A549 (cell line): ENCODE data around the gene NCAPD2. TPM values are rescaled to one million over a fixed set of nuclear protein-coding genes. Genes with fewer than 3 reads are reported as not detected.

ENCODE experiments used
- ATAC-seq, 2 experiments: fragments of 200-7000 bp in 1 of 2; fragments of >200 bp in 1 of 2; cut with Nextera tagmentation in 1 of 2; cut with Tn5 transposase in 1 of 2; 3 replicates each; pipeline versions ENCODE4 v1.8.0 to v1.9.1; 2018 to 2020; ENCODE audit warnings: mild to moderate bottlenecking in 1 of 2, moderate library complexity in 1 of 2
- CTCF ChIA-PET: fragments of 300-600 bp; sonication (Branson Sonifier 250); formaldehyde crosslinking; extraction: SDS; loops from one replicate; lab custom pipeline; 2021; ENCODE audit warnings: antibody characterized with exemption, inconsistent platforms; lab: Yijun Ruan, JAX
- POLR2A ChIA-PET: fragments of 350-600 bp; formaldehyde crosslinking; extraction: SDS; loops from one replicate; lab custom pipeline; 2021; ENCODE audit warnings: antibody characterized with exemption, inconsistent platforms; lab: Yijun Ruan, JAX
- DNase-seq, 2 experiments: peaks; one replicate each; pipeline versions ENCODE4 v3.0.0 to v3.0.0-alpha.2; 2011 to 2016; ENCODE audit warnings: low read depth in 1 of 2, low spot score in 1 of 2
- FAIRE-seq: peaks from 2 replicates; lab custom pipeline; 2011; peaks lifted over from hg19 to GRCh38; lab: Jason Lieb, UNC
- H3K27ac ChIP-seq, 2 experiments: fragments of >200 bp; sonication (Bioruptor Twin); formaldehyde crosslinking; 3 replicates each; pipeline ENCODE4 v1.5.1; 2016 to 2017
- H3K4me1 ChIP-seq: fragments of >200 bp; sonication (Bioruptor Twin); formaldehyde crosslinking; 3 replicates; pipeline ENCODE4 v1.6.1; 2016
- H3K4me2 ChIP-seq: fragments of >200 bp; sonication (Bioruptor Twin); formaldehyde crosslinking; 3 replicates; pipeline ENCODE4 v1.6.1; 2016
- H3K4me3 ChIP-seq: fragments of >200 bp; sonication (Bioruptor Twin); formaldehyde crosslinking; 3 replicates; pipeline ENCODE4 v1.5.1; 2016
- H3K9me3 ChIP-seq: fragments of >200 bp; sonication (Bioruptor Twin); formaldehyde crosslinking; 3 replicates; pipeline ENCODE4 v1.6.1; 2016
- CBX8 ChIP-seq: fragments of 200-600 bp; sonication (generic); IDR thresholded peaks from 2 replicates; pipeline ENCODE4 v1.6.1; 2016
- CEBPB ChIP-seq, 2 experiments: fragments of >200 bp in 1 of 2; sonication (Bioruptor Twin) in 1 of 2; formaldehyde crosslinking in 1 of 2; IDR thresholded peaks; 2 replicates each; pipeline ENCODE4 v1.6.1; 2012 to 2016
- EHF ChIP-seq: fragments of 250-450 bp; sonication (Bioruptor Pico); IDR thresholded peaks from 2 replicates; pipeline ENCODE4 v1.5.0; 2020; ENCODE audit warnings: mild to moderate bottlenecking
- EHMT2 ChIP-seq: fragments of 200-600 bp; sonication (generic); IDR thresholded peaks from 2 replicates; pipeline ENCODE4 v1.6.1; 2016; ENCODE audit warnings: antibody characterized with exemption, low read depth, mild to moderate bottlenecking, moderate library complexity
- ELK1 ChIP-seq: fragments of 150-350 bp; IDR thresholded peaks from 2 replicates; pipeline ENCODE4 v1.6.1; 2014; ENCODE audit warnings: low read depth, mild to moderate bottlenecking, low read length
- EP300 ChIP-seq, 2 experiments: fragments of >200 bp; sonication (Bioruptor Twin); formaldehyde crosslinking; IDR thresholded peaks; 2 replicates in 1 of 2; 3 replicates in 1 of 2; pipeline ENCODE4 v1.6.1; 2016 to 2017
- FOSB ChIP-seq: fragments of 250-450 bp; sonication (Bioruptor Pico); IDR thresholded peaks from 2 replicates; pipeline ENCODE4 v1.5.0; 2020; ENCODE audit warnings: mild to moderate bottlenecking, moderate library complexity
- GATA3 ChIP-seq: IDR thresholded peaks from 2 replicates; pipeline ENCODE4 v1.6.1; 2012; ENCODE audit warnings: borderline replicate concordance
- JUNB ChIP-seq: fragments of >200 bp; sonication (Bioruptor Twin); formaldehyde crosslinking; IDR thresholded peaks from 2 replicates; pipeline ENCODE4 v1.6.1; 2016
- KDM5A ChIP-seq: fragments of 200-600 bp; sonication (generic); IDR thresholded peaks from 2 replicates; pipeline ENCODE4 v1.6.1; 2016; ENCODE audit warnings: antibody characterized with exemption, mild to moderate bottlenecking
- MAZ ChIP-seq: fragments of 150-350 bp; IDR thresholded peaks from 2 replicates; pipeline ENCODE4 v1.6.1; 2014; ENCODE audit warnings: antibody characterized with exemption, low read depth, low read length, borderline replicate concordance
- MYC ChIP-seq: IDR thresholded peaks from 2 replicates; pipeline ENCODE4 v1.6.1; 2012; ENCODE audit warnings: mild to moderate bottlenecking, inconsistent platforms, low read length, improper control_type of control experiment, borderline replicate concordance
- NFE2L2 ChIP-seq: fragments of 150-350 bp; conservative IDR thresholded peaks from 2 replicates; pipeline ENCODE4 v1.6.1; 2014; ENCODE audit warnings: low read length
- NPAS2 ChIP-seq: fragments of 250-450 bp; sonication (Bioruptor Pico); IDR thresholded peaks from 2 replicates; pipeline ENCODE4 v1.8.0; 2022; ENCODE audit warnings: mild to moderate bottlenecking, moderate library complexity, borderline replicate concordance
- POLR2A ChIP-seq: IDR thresholded peaks from 2 replicates; pipeline ENCODE4 v1.6.1; 2012; ENCODE audit warnings: mild to moderate bottlenecking, low read length
- POLR2AphosphoS2 ChIP-seq: conservative IDR thresholded peaks from 2 replicates; pipeline ENCODE4 v1.6.1; 2012; ENCODE audit warnings: low read length, improper control_type of control experiment, inconsistent platforms
- RFX5 ChIP-seq: fragments of 450-650 bp; IDR thresholded peaks from 2 replicates; pipeline ENCODE4 v1.7.1; 2014; ENCODE audit warnings: antibody characterized with exemption, mild to moderate bottlenecking, moderate library complexity
- TFCP2L1 ChIP-seq: fragments of 250-450 bp; sonication (Bioruptor Pico); IDR thresholded peaks from 2 replicates; pipeline ENCODE4 v1.5.0; 2021; ENCODE audit warnings: mild to moderate bottlenecking
- TP53 ChIP-seq: fragments of 250-450 bp; sonication (Bioruptor Pico); IDR thresholded peaks from 2 replicates; pipeline ENCODE4 v1.5.0; 2021; ENCODE audit warnings: mild to moderate bottlenecking, moderate library complexity
- ZC3H11A ChIP-seq: fragments of 450-650 bp; IDR thresholded peaks from 2 replicates; pipeline ENCODE4 v1.6.1; 2014; ENCODE audit warnings: antibody characterized with exemption, mild to moderate bottlenecking
- WGBS: methylation state at CpG from one replicate; pipeline ENCODE4 v1.1.6; 2017; ENCODE audit errors: missing lambda C conversion rate; 5-methylcytosine and 5-hydroxymethylcytosine counted together
- polyA plus RNA-seq, 4 experiments: library from polyadenylated mRNA; depleted of rRNA in 3 of 4; stranded (reverse); fragments of >200 nt; fragmentation: RNase III in 1 of 4; extraction: RNeasy Plus Mini Kit Qiagen cat#74134 plus additional on column Dnase treatment in 1 of 4; gene quantifications; 2 replicates in 3 of 4; 3 replicates in 1 of 4; pipeline ENCODE4 v1.2.3, GENCODE V29; 2011 to 2017
- TF ChIP-seq, protein P1 (sequence below): fragments of 200-600 bp; sonication (generic); IDR thresholded peaks from 2 replicates; pipeline ENCODE4 v1.6.1; 2016; ENCODE audit warnings: antibody characterized with exemption, mild to moderate bottlenecking, moderate library complexity

NCAPD2 gene
- polyA plus RNA-seq, 2 of the 4 experiments (the other 2 are of a cell fraction): 82.0 to 130 TPM

- FAIRE-seq: no peak
- H3K27ac ChIP-seq: no peak overlapping the region
- ATAC-seq: peak; percentile 6 to 20; a peak in 2 of 6 replicates
- TF ChIP-seq EHMT2 (no peak), ZC3H11A (no peak), MAZ (no peak), EHF (no peak), POLR2A (no peak), CBX8 (no peak), TFCP2L1 (CRISPR knock-in tag) (no peak), JUNB (no peak), NPAS2 (no peak), NFE2L2 (no peak), TP53 (CRISPR knock-in tag) (no peak), KDM5A (no peak), GATA3 (no peak), MYC (no peak), CEBPB (IDR thresholded peaks at IDR 0.05) (no peak), EP300 (IDR thresholded peaks at IDR 0.05) (no peak), RFX5 (no peak), POLR2AphosphoS2 (no peak), ELK1 (no peak)
- TF ChIP-seq, protein P1, sequence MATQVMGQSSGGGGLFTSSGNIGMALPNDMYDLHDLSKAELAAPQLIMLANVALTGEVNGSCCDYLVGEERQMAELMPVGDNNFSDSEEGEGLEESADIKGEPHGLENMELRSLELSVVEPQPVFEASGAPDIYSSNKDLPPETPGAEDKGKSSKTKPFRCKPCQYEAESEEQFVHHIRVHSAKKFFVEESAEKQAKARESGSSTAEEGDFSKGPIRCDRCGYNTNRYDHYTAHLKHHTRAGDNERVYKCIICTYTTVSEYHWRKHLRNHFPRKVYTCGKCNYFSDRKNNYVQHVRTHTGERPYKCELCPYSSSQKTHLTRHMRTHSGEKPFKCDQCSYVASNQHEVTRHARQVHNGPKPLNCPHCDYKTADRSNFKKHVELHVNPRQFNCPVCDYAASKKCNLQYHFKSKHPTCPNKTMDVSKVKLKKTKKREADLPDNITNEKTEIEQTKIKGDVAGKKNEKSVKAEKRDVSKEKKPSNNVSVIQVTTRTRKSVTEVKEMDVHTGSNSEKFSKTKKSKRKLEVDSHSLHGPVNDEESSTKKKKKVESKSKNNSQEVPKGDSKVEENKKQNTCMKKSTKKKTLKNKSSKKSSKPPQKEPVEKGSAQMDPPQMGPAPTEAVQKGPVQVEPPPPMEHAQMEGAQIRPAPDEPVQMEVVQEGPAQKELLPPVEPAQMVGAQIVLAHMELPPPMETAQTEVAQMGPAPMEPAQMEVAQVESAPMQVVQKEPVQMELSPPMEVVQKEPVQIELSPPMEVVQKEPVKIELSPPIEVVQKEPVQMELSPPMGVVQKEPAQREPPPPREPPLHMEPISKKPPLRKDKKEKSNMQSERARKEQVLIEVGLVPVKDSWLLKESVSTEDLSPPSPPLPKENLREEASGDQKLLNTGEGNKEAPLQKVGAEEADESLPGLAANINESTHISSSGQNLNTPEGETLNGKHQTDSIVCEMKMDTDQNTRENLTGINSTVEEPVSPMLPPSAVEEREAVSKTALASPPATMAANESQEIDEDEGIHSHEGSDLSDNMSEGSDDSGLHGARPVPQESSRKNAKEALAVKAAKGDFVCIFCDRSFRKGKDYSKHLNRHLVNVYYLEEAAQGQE: no peak
- 92% methylated on average over 14 of the region's 14 CpGs for WGBS
- no peaks in the 10 kb centered on the region for H3K4me1 ChIP-seq
- no peak overlapping the region for H3K4me3 ChIP-seq
- no peak overlapping the region for H3K4me2 ChIP-seq
- ChIA-PET POLR2A (interaction anchor here (3.9 kb wide), 1 partner anchor 12 kb away, joined by 27 read pairs; the partner anchor contains the start of gene VAMP1), CTCF (interaction anchor here (0.8 to 9.3 kb wide), 4 partner anchors 35 to 136 kb away, joined by 3 to 92 read pairs (median 3); no protein-coding TSS in a partner anchor)
- no peaks in the 10 kb centered on the region for H3K9me3 ChIP-seq
- no peak for DNase-seq
These were observed 35.5 kb upstream of the NCAPD2 start for GRCh38 chr12:6458281-6459003.

DNA sequence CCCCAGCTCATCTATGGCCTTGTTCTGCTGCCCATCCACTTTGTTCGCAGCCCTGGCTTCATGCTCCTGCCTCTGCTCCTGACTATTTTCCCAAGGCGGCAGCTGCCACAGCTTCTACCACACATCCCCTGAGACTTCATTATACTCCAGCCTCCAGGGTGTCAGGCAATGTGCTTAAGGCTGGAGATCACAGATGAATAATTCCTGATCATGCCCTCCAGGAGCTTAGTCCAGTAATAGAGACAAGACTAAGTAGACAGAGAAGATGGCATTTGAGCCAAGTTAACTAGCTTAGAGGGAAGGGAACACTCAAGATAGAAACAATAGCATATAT, 34.9 kb upstream of the NCAPD2 start:
- Histone ChIP-seq H3K4me2 (no peak overlapping the region), H3K4me3 (no peak overlapping the region), H3K9me3 (no peaks in the 10 kb centered on the region), H3K4me1 (no peaks in the 10 kb centered on the region), H3K27ac (no peak overlapping the region)
- ATAC-seq (no peak), DNase-seq (no peak), FAIRE-seq (no peak)
- 100% methylated on average over 2 of the region's 2 CpGs for WGBS
- CTCF ChIA-PET: interaction anchor here (0.8 to 9.3 kb wide), 6 partner anchors 20 to 136 kb away, joined by 3 to 92 read pairs (median 3); no protein-coding TSS in a partner anchor
- TF ChIP-seq CEBPB (IDR thresholded peaks at IDR 0.05) (no peak), FOSB (CRISPR knock-in tag) (no peak)
- POLR2A ChIA-PET: interaction anchor here (3.9 kb wide), 1 partner anchor 12 kb away, joined by 27 read pairs; the partner anchor contains the start of gene VAMP1
